ENCODE measurements around the gene TCTN2.

Gene TCTN2

DNA sequence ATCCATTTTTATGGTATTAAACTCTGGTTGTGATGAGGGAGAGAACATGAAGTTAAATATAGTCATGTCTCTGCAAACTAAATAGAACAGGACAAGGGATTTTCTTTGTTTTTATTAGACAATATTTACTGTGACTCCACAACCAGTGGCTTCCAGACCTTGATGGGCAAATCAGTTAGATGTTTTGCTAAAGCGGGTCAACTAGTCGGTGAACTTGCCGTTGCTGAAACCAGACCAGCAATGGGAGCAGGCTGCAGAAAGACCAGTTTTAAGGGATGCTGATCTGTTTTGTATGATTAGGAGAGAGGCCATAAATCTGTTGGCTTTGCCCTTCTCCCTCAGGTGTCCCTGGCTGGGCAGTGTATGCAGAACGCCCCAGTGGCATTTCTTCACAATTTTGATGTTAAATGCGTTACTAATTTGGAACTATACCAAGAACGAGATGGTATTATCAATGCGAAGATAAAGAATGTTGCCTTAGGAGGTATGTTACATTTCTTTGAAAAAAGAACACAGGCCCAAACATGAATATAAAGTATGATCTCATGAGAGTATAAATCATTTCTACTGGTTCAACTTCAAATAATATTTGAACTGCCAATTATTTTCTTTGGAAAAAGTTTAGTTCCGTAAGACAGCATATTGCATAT, 19.4 kb downstream of the TCTN2 start:
- no peak for DNase-seq

DNA sequence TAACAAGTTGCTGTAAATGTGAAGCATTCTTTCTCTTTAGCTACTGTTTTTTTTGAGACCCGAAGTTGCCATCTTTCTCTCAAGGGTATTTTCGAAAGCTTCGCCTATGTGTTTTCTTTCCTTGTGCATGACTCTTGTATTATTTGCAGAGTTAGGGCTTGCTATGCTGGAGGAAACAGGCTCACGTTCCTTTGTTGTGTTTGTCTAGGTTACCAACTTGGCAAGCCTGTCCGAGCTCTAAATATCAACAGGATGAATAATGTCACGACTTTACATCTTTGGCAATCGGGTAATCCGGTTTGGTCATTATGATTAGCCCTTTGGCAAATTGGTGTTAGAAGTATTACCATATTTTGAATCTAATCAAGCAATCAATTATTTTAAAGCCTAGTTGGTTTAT, 25.3 kb downstream of the TCTN2 start:
- DNase-seq = no peak

DNA sequence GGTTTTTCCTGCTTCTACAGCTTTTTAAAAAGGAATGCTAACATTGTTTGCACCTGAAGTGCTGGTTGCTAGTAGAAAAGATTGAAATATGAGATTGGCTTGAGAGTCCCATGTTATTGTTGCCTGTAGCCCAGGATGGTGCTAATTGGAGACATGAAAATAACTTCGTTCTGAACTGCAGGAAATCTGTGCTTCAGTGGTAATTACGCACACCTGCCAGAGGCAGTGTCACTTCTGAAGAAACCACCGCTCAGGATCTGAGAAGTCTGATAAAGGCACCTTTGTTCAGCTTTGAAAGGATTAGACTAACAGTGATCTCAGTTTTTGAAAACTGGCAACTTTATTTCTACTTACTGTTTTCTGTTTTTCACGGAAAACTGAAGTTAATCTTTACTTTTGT, 25.7 kb downstream of the TCTN2 start:
- no peak for DNase-seq

DNA sequence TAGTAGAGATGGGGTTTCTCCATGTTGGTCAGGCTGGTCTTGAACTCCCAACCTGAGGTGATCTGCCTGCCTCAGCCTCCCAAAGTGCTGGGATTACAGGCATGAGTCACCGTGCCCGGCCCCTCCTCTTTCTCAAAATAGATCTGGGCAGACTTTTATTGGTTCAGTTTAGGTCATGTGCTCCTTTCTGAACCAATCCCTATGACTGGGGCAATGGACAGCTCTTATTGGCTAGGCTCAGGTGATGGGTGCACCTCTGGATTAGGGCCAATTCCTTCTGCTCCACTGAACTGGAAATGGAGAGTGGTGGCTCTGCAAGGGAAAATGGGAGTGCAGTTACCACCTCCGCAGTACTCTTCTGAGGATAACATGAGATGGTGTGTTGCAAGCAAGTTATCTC, 35.0 kb downstream of the TCTN2 start:
- peak; percentile 35 for DNase-seq

DNA sequence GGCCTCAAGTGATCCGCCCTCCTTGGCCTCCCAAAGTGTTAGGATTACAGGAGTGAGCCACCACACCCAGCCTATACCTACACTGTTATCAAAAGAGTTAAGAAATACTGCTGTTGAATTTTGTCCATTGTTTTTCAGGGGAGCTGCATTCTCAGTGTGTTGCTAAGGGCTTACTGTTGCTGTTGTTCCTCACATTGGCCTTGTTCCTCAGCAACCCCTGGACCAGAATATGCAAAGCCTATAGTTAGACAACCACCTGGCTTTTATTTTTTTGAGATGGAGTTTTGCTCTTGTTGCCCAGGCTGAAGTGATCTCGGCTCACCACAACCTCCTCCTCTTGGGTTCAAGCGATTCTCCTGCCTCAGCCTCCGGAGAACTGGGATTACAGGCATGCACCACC, 36.6 kb downstream of the TCTN2 start:
- no peak for DNase-seq

DNA sequence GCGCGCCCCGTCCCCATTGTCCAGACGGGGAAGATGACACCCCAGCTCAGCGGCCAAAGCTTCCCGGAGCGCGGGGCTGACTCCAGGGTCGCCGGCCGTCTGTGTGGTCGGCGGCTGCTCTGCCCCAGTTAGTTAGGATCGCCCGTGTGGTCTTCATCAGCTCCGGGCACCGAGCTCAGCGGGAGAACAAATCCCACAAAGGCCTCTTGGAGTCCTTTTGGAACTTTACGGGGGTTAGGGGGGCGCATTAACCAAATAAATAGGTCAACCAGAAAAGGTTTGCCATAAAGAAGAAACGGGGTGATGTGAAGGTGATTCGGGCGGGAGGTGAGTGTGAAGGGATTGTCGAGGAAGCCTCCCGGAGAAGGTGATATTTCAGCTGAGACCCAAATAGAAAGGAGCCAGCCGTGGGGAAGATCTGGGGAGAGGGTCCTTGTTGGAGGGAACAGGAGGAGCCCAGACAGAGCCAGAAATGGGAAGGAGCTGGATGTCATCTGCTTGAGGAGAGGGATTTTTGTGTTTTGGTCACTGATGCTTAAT, 41.9 kb downstream of the TCTN2 start:
- DNase-seq = no peak

DNA sequence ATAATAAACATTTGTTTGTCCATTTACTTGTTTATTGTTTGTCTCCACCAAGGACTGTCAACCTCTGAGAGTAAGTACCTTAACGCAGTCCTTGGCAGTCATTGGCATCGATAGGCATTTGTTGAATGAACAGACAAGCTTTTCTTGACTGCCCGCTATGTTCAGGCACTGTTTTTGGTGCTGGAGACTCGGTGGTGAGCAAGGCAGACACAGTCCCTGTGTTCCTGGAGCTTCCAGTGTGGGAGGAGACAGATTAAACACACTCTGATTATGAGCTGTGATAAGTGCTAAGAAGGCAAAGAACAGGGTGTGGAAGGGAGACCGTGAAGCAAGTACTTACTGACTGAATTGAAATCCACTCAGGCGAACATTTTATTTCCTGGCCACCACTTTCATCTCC, 42.5 kb downstream of the TCTN2 start:
- peak; percentile 85 for DNase-seq

DNA sequence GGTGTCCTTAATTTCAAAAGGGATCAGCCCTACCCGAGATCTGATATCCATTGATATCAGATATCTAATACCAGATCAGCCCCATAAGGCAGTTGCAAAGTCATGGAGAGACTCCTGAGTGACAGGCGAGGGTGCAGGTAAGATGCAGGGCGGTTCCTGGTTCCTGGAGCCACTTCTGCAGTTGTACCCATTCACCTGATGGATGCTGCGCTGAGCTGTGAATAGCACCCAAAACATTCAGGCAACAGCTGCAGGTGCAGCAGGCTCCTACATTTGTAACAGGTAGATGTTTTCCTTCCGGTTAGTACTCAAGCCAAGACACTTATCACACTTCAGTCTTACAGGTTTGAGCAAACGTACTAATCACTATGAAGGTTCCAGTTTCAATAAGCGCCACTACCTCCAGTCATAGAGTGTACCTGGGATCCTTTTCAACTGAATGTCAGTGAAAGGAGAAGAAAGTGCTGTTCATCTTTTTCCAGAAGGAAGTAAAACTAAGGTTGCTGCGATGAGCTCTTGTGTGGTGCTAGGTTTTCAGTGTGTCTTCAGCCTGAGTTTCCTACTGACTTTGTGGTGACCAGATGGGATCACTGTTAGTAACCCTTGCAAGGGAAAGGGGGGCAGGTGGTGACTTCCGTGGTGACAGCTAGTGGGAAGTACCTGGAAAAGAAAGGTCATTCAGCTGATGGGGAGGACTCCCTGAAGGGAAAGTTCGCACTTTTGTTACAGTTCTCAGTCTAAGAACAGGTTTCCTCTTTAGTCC, 43.1 kb downstream of the TCTN2 start:
- DNase-seq = peak; percentile 51

DNA sequence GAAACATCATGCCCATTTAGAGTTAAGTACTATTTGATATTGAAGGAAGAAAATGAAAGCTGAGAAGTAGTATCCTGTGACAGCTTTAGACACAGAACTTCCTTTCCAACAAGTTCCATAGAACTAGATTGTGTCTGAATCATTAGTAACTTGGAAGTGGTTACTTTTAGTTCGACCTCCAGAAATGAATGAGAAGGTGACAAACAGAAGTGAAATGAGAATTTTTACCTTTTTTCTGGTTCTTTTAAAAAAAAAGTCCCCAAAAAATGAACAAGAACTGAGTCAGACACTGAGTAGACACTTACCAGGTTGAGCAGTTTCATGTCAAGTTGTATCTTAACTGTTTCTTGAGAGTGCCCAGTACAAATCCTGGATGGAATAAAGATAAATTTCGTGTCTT, 44.3 kb downstream of the TCTN2 start:
- peak; percentile 28 for DNase-seq

DNA sequence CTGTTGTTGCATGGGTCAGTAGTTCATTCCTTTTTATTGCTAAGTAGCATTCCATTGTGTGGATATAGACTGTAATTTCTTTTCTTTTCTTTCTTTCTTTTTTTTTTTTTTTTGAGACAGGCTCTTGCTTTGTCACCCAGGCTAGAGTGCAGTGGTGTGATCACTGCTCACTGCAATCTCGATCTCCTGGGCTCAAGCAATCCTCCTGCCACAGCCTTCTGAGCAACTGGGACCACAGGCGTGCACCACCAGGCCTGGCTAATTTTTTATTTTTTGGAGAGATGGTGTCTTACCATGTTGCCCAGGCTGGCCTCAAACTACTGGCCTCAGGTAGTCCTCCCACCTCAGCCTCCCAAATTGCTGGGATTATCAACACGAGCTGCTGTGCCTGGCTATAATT, 46.4 kb downstream of the TCTN2 start:
- peak; percentile 38 for DNase-seq

DNA sequence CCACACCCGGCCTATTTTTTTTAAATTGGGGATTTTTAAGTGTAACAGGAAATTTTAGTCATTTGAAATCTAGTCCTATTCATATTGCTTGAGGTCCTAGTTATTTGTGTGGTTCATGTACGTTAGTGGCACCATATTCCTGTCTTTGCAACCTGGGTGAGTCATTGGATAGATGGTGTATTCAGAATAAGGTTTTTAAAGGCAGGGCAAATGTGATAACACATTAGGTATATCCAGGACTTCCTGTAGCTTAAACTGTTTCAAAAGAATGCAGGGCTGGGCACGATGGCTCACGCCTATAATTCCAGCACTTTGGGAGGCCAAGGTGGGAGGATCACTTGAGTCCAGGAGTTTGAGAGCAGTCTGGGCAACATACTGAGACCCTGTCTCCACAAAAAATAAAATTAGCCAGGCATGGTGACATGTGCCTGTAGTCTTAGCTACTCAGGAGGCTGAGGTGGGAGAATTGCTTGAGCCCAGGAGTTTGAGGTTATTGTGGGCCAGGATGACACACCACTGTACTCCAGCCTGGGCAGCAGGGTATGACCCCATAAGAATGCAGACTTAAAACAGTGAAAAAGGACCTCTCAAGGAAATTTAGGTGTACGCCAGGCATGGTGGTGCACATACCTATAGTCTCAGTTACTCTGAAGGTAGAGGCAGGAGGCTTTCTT, 49.4 kb downstream of the TCTN2 start:
- peak; percentile 58 for DNase-seq

DNA sequence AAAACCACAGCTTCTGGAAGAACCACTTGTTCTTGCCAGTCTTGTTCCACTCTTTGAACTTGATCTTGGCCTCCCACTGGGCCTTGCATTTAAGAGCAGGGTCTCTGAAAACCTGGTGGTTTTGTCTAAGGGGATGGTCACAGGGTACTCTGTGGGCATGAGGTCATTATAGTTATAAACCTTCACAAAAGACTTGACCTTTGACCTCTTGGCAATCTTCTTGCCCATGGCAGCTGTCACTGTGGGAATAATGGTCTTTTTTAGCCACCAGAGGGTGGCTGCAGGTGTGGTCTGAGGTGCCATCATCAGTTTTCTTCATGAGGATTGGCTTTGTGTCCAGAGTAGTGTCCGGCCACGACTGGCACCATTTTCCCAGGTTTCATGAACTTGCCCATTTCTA, 50.3 kb downstream of the TCTN2 start:
- no peak for DNase-seq

DNA sequence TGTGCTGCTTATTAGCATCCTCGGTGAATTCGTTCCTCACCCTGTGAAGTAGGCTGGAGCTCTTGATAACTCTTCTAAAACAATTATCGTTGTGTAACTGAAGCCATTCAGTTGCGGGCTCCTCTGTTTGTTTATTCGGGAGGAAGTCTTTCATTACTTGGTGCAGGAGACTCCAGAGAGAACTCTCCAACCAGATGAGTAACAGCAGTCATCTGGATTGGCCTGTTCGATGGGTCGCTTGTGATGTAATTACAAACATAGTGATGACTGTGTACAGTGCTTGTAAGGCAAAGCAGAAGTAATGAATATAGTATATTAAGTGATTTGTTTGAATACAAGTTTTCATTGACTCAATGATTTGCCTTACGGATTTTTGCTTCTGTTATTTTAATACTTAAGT, 52.1 kb downstream of the TCTN2 start:
- DNase-seq = no peak

DNA sequence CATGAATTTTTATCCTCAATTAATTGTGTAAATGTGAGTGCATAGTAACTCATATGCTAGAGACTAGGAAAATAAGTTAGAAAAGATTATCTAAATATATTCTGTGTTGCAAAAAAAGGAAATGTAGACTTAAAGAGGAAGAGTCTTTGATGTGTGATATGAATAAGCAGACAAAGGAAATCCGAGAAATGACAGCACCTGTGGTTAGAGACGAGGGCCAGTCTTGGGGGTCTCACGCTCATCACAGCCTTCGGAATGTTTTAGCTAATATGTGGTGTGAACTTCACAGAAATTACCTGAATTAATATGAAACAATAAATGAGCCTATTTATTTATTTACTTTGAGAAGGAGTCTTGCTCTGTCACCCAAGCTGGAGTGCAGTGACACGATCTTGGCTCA, 52.9 kb downstream of the TCTN2 start:
- no peak for DNase-seq

DNA sequence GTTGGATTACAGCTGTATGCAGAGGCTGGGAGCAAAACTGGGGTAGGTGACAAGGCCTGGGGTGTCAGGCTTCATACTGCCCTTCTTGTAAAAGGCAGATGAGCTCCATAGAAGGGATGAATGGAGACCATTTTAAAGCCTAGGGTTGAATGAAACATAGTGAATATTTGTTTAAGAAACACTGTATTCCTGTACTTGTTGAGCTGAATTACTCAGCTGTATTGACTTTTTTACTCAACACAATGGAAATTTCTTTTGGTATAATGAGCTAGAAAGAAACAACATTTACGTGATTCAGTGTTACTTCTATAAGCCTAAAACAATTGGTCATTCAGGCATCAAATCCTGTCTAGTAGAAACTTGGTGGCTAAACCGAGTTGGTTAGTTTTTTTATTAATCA, 55.3 kb downstream of the TCTN2 start:
- DNase-seq = no peak

DNA sequence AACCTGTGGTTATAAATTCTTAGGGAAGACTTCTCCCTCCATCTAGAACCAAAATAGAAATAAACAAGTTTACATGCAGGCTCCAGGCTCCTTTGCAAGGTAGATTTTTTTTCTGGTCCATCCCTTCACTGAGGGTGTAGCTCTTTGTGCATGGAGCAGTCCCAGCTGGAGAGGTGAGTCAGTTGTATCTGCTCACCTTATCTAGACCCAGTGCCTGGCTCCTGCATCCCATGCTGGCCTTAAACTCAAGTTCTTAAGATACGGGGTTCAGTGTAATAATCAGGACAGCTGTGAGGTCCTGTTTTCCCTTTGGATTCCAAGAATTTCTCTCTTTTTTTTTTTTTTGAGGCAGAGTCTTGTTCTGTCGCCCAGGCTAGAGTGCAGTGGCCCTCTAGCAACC, 56.0 kb downstream of the TCTN2 start:
- no peak for DNase-seq

DNA sequence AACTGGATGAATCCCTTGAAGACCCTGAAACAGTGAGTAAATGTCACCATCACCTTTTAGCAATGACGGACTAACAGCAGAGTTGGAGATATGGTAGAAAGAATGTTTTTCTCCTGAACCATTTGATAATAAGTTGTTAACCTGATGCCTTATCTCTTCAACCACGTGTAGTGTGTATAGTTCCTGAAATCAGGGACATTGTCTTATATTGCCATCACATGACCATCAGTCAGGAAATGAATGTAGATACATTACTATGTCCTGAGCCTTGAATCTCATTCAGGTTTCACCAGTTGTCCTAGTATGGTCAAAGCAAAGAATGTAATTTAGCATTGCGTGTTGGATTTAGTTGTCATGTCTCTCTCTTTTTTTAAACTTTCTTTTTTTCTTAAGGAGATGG, 57.0 kb downstream of the TCTN2 start:
- DNase-seq = no peak

DNA sequence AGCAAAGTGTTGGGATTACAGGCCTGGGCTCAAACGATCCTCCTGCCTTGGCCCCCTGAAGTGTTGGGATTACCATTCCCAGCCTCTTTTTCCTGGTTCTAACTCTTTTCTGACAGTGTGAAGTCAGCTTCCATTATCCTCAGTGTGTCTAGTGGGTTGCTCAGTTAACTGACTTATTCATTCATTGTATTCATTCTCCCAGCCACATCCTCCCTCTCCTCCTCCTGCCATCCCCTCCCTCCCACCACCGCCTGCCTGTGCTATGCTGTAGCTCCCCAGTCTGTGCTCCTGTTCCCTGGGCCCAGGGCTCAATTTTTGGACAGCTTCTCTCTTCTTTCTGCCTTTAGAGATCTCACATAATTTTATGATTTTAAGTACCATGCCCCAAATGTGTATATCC, 60.7 kb downstream of the TCTN2 start:
- no peak for DNase-seq

DNA sequence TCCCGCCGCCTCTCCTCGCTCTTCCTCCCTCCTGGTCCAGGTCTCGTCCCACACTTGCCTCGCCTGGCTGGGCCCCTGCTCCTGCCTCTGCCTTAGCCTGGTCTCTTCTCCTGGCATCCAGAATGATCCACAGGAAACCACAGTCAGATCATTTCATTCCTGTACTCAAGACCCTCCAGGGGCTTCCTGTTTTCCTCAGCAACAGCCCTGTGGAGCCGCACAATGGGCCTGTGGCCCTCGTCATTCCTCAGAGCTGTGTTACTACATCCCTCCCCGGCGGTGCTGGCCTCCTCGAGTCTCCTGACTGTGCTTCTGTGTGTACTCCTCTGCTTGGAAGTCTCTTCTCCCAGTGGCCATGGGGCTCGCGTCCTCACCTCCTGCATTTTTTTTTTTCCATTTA, 61.3 kb downstream of the TCTN2 start:
- DNase-seq = no peak

DNA sequence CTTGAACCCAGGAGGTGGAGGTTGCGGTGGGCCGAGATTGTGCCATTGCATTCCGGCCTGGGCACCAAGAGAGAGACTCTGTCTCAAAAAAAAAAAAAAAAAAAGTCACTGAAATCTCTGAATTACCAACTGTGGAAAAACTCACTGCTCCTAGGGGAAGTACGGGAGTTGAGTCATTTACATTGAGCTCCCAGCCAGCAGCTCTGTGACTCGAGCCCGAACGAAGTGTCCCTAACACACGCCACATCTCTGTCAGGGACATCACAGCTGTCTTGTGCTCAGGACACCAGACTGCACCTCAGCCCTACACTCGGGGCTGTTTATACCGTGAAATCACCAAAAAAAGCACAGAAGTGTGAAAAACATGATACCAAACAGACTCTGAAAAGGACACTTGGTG, 62.3 kb downstream of the TCTN2 start:
- no peak for DNase-seq

DNA sequence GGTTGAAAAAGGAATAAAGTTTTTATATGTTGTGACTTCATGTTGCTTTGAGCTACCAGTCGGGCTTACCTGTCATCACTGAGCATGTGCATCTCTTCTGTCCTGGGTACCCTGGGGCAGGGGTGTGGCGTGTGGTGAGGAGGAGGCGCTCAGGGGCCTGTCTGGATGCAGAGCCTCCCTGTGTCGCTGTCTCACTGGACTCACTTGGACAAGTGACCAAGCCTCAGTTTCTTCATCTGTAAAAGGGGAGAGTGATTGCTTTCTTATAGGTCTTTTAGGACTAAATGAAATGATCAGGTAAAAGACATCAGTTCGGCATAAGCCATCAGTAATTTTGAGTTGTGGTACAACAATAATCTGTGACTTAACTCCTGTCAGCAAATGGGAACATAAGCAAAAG, 63.4 kb downstream of the TCTN2 start:
- no peak for DNase-seq

DNA sequence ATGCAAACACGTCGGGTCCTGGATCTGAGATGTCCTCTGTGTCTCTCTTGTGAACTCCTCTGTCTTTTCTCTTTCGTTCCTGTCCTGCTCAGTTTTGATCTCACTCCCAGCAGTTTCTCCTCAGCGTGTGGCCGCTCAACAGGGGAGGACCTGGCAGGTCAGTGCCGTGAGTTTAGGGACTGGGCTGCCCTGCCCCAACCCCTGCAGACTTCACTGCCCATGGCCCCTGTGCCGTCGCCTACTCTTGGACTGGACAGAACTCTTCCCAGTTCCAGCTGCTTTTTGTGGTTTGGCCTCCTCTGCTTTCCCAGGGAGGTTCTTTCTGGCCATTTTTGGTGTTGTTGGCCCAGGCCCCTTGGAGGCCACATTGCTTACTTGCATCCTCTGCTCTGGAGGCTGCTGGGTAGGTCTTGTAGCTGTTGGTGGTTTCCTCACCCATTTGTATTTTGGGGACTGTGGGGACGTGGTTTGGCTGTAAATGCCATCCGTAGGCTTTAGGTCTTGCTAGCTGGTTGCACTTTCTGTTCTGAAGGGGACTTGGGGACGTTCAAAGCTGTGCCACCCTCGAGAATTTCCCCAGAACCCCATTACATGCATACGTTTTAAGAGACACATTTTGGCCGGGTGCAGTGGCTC, 71.1 kb downstream of the TCTN2 start:
- DNase-seq = no peak

DNA sequence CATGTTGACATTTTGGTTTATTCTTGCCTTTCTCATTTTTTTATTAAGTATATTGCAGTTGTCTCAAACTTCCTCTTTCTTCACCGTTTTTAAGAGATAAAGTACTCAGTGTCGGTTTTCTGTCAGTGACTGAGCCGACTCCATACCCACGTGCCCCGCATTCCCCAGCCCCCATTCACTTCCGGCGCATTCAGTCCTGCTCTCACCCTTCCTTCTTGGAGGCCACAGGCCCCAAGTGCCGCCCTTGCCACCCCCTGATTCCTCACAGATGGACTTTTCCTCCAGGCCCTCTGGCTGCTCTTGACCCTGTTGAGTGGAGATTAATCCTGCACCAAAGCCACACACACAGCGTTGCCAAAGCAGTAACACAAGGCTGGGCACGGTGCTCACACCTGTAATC, 72.1 kb downstream of the TCTN2 start:
- peak; percentile 80 for DNase-seq

DNA sequence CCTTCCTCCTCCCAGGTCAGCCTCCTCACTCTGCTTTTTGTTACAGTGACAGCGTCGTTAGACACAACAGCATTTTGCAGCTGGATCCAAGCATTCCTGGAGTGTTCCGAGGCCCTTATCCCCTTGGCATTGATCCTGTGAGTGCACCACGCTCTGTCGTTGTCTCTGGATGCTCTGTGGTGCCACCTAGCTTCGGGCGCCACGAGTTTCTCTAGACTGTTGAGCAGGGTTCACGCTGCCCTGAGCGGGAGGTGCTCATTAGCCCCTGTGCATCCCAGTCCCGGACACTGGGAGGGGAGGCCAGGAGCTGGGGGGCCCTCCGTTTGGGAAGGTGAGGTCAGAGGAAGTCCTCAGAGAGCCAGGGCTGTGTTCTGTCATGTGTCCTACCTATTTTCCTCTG, 73.9 kb downstream of the TCTN2 start:
- DNase-seq = peak; percentile 59
